HepG2 (cell line): ENCODE data around the gene CHKB. TPM values are rescaled to one million over a fixed set of nuclear protein-coding genes. Genes with fewer than 3 reads are reported as not detected.

Experiments
- ATAC-seq: fragments of 200-7000 bp; cut with Tn5 transposase; 3 replicates; pipeline ENCODE4 v1.9.1; 2020; ENCODE audit warnings: mild to moderate bottlenecking, moderate library complexity
- BruUV-seq: library from RNA; stranded (reverse); fragments of 400-500 nt; replicated peaks from 2 replicates; lab custom pipeline; 2021; lab: Mats Ljungman, UMichigan
- CTCF ChIA-PET: fragments of 300-600 bp; formaldehyde crosslinking; extraction: SDS; loops from one replicate; lab custom pipeline; 2021; ENCODE audit warnings: low total read pairs, inconsistent platforms, low intra/inter-chr PET ratio; lab: Yijun Ruan, JAX
- POLR2A ChIA-PET: fragments of 350-600 bp; sonication (Branson Sonifier 250); formaldehyde crosslinking; loops from one replicate; lab custom pipeline; 2020; ENCODE audit warnings: antibody characterized with exemption, inconsistent platforms; lab: Yijun Ruan, JAX
- DNase-seq: peaks from one replicate; pipeline ENCODE4 v3.0.0-alpha.2; 2015; ENCODE audit warnings: low spot score
- FAIRE-seq: peaks from 3 replicates; lab custom pipeline; 2011; peaks lifted over from hg19 to GRCh38; lab: Jason Lieb, UNC
- H2AFZ ChIP-seq: one replicate; pipeline ENCODE4 v1.6.1; 2011; ENCODE audit warnings: low read length, inconsistent platforms
- H3K27ac ChIP-seq: fragments of 300-600 bp; 3 replicates; pipeline ENCODE4 v1.8.0; 2011; ENCODE audit warnings: mixed run types, mild to moderate bottlenecking, mixed read lengths, low read length, inconsistent platforms; ENCODE audit not compliant: insufficient read depth; ENCODE audit errors: extremely low read length
- H3K27me3 ChIP-seq, 2 experiments: fragments of 200-600 bp in 1 of 2; 2 replicates in 1 of 2; 3 replicates in 1 of 2; pipeline versions ENCODE4 v1.6.0 to v1.8.0; 2011; ENCODE audit warnings: low read length in 2 of 2, mild to moderate bottlenecking in 2 of 2, moderate library complexity in 2 of 2, inconsistent platforms in 1 of 2; ENCODE audit not compliant: insufficient read depth in 2 of 2, control insufficient read depth in 1 of 2
- H3K36me3 ChIP-seq, 2 experiments: fragments of 200-600 bp in 1 of 2; replicated peaks in 1 of 2; 2 replicates in 1 of 2; 3 replicates in 1 of 2; pipeline versions ENCODE4 v1.5.1 to v1.8.0; 2011; ENCODE audit warnings: low read length in 2 of 2, inconsistent platforms in 1 of 2; ENCODE audit not compliant: insufficient read depth in 2 of 2, control insufficient read depth in 1 of 2
- H3K4me1 ChIP-seq: 2 replicates; pipeline ENCODE4 v1.5.1; 2012; ENCODE audit warnings: low read length, inconsistent platforms; ENCODE audit not compliant: insufficient read depth
- H3K4me2 ChIP-seq: 2 replicates; pipeline ENCODE4 v1.6.0; 2011; ENCODE audit warnings: low read depth, low read length, inconsistent platforms
- H3K4me3 ChIP-seq, 3 experiments: fragments of 200-600 bp in 1 of 3; sonication (generic), shearing (Covaris generic) in 1 of 3; replicated peaks in 1 of 3; 2 replicates each; pipeline ENCODE4 v1.5.1; 2011 to 2016; ENCODE audit warnings: low read length in 3 of 3, inconsistent platforms in 2 of 3, low read depth in 2 of 3, mild to moderate bottlenecking in 2 of 3, control low read depth in 1 of 3, mixed read lengths in 1 of 3; ENCODE audit not compliant: insufficient read depth in 1 of 3
- H3K79me2 ChIP-seq: one replicate; pipeline ENCODE4 v1.6.1; 2011; ENCODE audit warnings: low read length, inconsistent platforms; ENCODE audit not compliant: insufficient read depth
- H3K9ac ChIP-seq: 2 replicates; pipeline ENCODE4 v1.6.0; 2011; ENCODE audit warnings: mild to moderate bottlenecking, low read depth, low read length, inconsistent platforms; ENCODE audit not compliant: insufficient read depth
- H3K9me3 ChIP-seq: 2 replicates; pipeline ENCODE4 v1.5.1; 2012; ENCODE audit warnings: mild to moderate bottlenecking, low read length
- H4K20me1 ChIP-seq: 2 replicates; pipeline ENCODE4 v1.6.0; 2011; ENCODE audit warnings: inconsistent platforms, mild to moderate bottlenecking, low read length, moderate library complexity; ENCODE audit not compliant: insufficient read depth
- FOSL1 ChIP-seq: sonication (generic); formaldehyde crosslinking; IDR thresholded peaks from 2 replicates; pipeline ENCODE4 v1.9.0; 2021; ENCODE audit warnings: missing genetic modification reagents, borderline replicate concordance
- GRHL1 ChIP-seq: sonication (generic); formaldehyde crosslinking; conservative IDR thresholded peaks from 2 replicates; pipeline ENCODE4 v1.8.0; 2022; ENCODE audit warnings: missing genetic modification reagents
- HES4 ChIP-seq: sonication (generic); formaldehyde crosslinking; IDR thresholded peaks from 2 replicates; pipeline ENCODE4 v1.9.0; 2021; ENCODE audit warnings: mild to moderate bottlenecking, missing genetic modification reagents, borderline replicate concordance
- KAT8 ChIP-seq: IDR thresholded peaks from 2 replicates; pipeline ENCODE4 v1.6.1; 2016; ENCODE audit warnings: missing genetic modification reagents, missing compliant biosample characterization
- TRIM24 ChIP-seq: sonication (generic); formaldehyde crosslinking; IDR thresholded peaks from 2 replicates; pipeline ENCODE4 v1.8.0; 2022; ENCODE audit warnings: mild to moderate bottlenecking, missing genetic modification reagents
- ZBTB20 ChIP-seq: sonication (generic); formaldehyde crosslinking; IDR thresholded peaks from 2 replicates; pipeline ENCODE4 v1.8.1; 2023; ENCODE audit warnings: missing genetic modification reagents, low read depth, mild to moderate bottlenecking, borderline replicate concordance
- ZNF790 ChIP-seq: sonication (generic); formaldehyde crosslinking; IDR thresholded peaks from 2 replicates; pipeline ENCODE4 v1.8.0; 2022; ENCODE audit warnings: missing genetic modification reagents, mild to moderate bottlenecking, borderline replicate concordance
- WGBS: methylation state at CpG from one replicate; pipeline ENCODE4 v1.1.6; 2017; ENCODE audit warnings: low lambda C conversion rate; 5-methylcytosine and 5-hydroxymethylcytosine counted together
- in situ Hi-C: cut with HindIII; loops from 2 replicates; pipeline ENCODE4 v1.10.0; 2017; ENCODE audit warnings: low pct_unique_long_range_greater_than_20kb; ENCODE audit not compliant: extremely low pct_ligation_motif_present
- intact Hi-C: fragments of 100-400 bp; cut with micrococcal nuclease; formaldehyde crosslinking; loops from one replicate; pipeline ENCODE4 v1.10.0; 2022; ENCODE audit not compliant: unreplicated experiment
- polyA plus RNA-seq, 8 experiments: library from polyadenylated mRNA; depleted of rRNA in 3 of 8; stranded (reverse) in 7 of 8; unstranded in 1 of 8; fragments of >200 nt; fragmentation: Illumina TruSeq in 4 of 8; extraction: Trizol in 4 of 8; gene quantifications; 2 replicates each; pipeline versions ENCODE4 v1.2.1 to v1.2.3, GENCODE V29; 2011 to 2016; ENCODE audit warnings: low read depth in 4 of 8, missing spikeins in 1 of 8, mixed read lengths in 1 of 8; ENCODE audit not compliant: insufficient read depth in 1 of 8
- total RNA-seq, 5 experiments: library from RNA; depleted of rRNA; stranded (reverse); fragments of >200 nt; fragmentation: Illumina TruSeq; extraction: Trizol; gene quantifications; 2 replicates each; pipeline ENCODE4 v1.2.3, GENCODE V29; 2016; ENCODE audit warnings: low read depth in 1 of 5
- TF ChIP-seq, protein P1 (sequence below): sonication (generic); formaldehyde crosslinking; IDR thresholded peaks from 2 replicates; pipeline ENCODE4 v1.5.1; 2020; ENCODE audit warnings: mild to moderate bottlenecking, missing genetic modification reagents, moderate library complexity
- TF ChIP-seq, protein P2 (sequence below): sonication (generic); formaldehyde crosslinking; IDR thresholded peaks from 2 replicates; pipeline ENCODE4 v1.4.0; 2020; ENCODE audit warnings: missing genetic modification reagents
- TF ChIP-seq, protein P3 (sequence below): fragments of 450-650 bp; IDR thresholded peaks from 2 replicates; pipeline ENCODE4 v1.6.1; 2016

Gene CHKB
- total and polyA plus RNA-seq, 2 of the 13 experiments (the other 11 are each of a cell fraction or from before 2014, with no cell fraction given): 24.5 to 42.7 TPM

DNA sequence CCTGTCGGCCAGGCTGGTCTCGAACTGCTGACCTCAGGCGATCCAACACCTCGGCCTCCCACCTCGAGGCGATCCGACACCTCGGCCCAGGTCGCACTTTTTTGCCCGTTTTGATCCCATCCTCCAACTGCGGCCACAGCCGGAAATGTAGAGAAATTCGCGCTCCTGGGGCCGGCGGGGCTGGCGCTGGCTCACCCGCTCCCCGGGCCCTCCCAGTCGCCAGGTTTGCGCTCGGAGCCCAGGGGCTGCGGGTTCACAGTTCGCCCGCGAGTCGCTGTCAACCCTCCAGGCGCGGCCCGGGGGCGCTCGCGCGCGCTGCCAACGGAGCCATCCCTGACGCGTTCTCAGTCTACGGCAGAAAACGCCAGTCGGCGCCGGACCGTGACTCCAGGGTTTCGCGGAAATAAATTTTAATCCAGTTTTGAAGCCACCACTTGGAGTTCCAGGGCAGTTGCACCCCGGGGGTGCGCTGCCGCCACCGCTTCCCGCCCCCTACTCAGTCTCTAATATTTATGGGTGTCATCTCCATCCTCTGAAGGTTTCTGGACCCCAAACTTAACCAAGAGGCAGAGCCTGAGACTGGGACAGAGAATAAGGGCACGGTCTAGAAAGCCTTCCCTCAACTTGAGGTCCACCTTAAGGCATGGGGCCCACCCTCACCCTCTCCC, 38.4 kb downstream of the CHKB start:
- ATAC-seq: no peak
- ChIA-PET CTCF (no interaction called here), POLR2A (interaction anchor here (1.8 to 4.2 kb wide), 4 partner anchors 11 to 39 kb away, joined by 6 to 34 read pairs (median 18); partner anchors contain the start of genes CHKB, SCO2 and TYMP)
- no peak overlapping the region for H3K9ac ChIP-seq
- BruUV-seq: no TSS peak
- H3K9me3 ChIP-seq: no peaks in the 10 kb centered on the region
- in situ Hi-C loops (no loop called here), intact Hi-C loops (no loop called here)
- FAIRE-seq: no peak
- H3K4me3 ChIP-seq: no peak overlapping the region
- H3K27ac ChIP-seq: no peak overlapping the region
- peaks cover 3 to 30% of the 10 kb centered on the region in 2 experiments for H3K27me3 ChIP-seq
- H3K4me1 ChIP-seq: peaks cover 35% of the 10 kb centered on the region
- WGBS: 88% methylated on average over 52 of the region's 52 CpGs
- H3K36me3 ChIP-seq: no peaks in the 10 kb centered on the region
- no peak for DNase-seq
- no peak overlapping the region for H2AFZ ChIP-seq
- H3K4me2 ChIP-seq: no peak overlapping the region
- no peaks in the 10 kb centered on the region for H3K79me2 ChIP-seq
- no peaks in the 10 kb centered on the region for H4K20me1 ChIP-seq
- TF ChIP-seq KAT8 (CRISPR knock-in tag): no peak
- no peak for TF ChIP-seq HES4 (CRISPR knock-in tag)
- TF ChIP-seq TRIM24 (CRISPR knock-in tag): no peak
- TF ChIP-seq, protein P1, sequence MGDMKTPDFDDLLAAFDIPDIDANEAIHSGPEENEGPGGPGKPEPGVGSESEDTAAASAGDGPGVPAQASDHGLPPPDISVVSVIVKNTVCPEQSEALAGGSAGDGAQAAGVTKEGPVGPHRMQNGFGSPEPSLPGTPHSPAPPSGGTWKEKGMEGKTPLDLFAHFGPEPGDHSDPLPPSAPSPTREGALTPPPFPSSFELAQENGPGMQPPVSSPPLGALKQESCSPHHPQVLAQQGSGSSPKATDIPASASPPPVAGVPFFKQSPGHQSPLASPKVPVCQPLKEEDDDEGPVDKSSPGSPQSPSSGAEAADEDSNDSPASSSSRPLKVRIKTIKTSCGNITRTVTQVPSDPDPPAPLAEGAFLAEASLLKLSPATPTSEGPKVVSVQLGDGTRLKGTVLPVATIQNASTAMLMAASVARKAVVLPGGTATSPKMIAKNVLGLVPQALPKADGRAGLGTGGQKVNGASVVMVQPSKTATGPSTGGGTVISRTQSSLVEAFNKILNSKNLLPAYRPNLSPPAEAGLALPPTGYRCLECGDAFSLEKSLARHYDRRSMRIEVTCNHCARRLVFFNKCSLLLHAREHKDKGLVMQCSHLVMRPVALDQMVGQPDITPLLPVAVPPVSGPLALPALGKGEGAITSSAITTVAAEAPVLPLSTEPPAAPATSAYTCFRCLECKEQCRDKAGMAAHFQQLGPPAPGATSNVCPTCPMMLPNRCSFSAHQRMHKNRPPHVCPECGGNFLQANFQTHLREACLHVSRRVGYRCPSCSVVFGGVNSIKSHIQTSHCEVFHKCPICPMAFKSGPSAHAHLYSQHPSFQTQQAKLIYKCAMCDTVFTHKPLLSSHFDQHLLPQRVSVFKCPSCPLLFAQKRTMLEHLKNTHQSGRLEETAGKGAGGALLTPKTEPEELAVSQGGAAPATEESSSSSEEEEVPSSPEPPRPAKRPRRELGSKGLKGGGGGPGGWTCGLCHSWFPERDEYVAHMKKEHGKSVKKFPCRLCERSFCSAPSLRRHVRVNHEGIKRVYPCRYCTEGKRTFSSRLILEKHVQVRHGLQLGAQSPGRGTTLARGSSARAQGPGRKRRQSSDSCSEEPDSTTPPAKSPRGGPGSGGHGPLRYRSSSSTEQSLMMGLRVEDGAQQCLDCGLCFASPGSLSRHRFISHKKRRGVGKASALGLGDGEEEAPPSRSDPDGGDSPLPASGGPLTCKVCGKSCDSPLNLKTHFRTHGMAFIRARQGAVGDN (CRISPR knock-in tag): no peak
- TF ChIP-seq FOSL1: no peak
- no peak for TF ChIP-seq ZNF790 (CRISPR knock-in tag)
- TF ChIP-seq ZBTB20: no peak
- TF ChIP-seq, protein P2, sequence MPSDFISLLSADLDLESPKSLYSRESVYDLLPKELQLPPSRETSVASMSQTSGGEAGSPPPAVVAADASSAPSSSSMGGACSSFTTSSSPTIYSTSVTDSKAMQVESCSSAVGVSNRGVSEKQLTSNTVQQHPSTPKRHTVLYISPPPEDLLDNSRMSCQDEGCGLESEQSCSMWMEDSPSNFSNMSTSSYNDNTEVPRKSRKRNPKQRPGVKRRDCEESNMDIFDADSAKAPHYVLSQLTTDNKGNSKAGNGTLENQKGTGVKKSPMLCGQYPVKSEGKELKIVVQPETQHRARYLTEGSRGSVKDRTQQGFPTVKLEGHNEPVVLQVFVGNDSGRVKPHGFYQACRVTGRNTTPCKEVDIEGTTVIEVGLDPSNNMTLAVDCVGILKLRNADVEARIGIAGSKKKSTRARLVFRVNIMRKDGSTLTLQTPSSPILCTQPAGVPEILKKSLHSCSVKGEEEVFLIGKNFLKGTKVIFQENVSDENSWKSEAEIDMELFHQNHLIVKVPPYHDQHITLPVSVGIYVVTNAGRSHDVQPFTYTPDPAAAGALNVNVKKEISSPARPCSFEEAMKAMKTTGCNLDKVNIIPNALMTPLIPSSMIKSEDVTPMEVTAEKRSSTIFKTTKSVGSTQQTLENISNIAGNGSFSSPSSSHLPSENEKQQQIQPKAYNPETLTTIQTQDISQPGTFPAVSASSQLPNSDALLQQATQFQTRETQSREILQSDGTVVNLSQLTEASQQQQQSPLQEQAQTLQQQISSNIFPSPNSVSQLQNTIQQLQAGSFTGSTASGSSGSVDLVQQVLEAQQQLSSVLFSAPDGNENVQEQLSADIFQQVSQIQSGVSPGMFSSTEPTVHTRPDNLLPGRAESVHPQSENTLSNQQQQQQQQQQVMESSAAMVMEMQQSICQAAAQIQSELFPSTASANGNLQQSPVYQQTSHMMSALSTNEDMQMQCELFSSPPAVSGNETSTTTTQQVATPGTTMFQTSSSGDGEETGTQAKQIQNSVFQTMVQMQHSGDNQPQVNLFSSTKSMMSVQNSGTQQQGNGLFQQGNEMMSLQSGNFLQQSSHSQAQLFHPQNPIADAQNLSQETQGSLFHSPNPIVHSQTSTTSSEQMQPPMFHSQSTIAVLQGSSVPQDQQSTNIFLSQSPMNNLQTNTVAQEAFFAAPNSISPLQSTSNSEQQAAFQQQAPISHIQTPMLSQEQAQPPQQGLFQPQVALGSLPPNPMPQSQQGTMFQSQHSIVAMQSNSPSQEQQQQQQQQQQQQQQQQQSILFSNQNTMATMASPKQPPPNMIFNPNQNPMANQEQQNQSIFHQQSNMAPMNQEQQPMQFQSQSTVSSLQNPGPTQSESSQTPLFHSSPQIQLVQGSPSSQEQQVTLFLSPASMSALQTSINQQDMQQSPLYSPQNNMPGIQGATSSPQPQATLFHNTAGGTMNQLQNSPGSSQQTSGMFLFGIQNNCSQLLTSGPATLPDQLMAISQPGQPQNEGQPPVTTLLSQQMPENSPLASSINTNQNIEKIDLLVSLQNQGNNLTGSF (CRISPR knock-in tag): no peak
- TF ChIP-seq, protein P3, sequence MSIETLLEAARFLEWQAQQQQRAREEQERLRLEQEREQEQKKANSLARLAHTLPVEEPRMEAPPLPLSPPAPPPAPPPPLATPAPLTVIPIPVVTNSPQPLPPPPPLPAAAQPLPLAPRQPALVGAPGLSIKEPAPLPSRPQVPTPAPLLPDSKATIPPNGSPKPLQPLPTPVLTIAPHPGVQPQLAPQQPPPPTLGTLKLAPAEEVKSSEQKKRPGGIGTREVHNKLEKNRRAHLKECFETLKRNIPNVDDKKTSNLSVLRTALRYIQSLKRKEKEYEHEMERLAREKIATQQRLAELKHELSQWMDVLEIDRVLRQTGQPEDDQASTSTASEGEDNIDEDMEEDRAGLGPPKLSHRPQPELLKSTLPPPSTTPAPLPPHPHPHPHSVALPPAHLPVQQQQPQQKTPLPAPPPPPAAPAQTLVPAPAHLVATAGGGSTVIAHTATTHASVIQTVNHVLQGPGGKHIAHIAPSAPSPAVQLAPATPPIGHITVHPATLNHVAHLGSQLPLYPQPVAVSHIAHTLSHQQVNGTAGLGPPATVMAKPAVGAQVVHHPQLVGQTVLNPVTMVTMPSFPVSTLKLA: no peak
- no peak for TF ChIP-seq GRHL1 (CRISPR knock-in tag)
